Neural cell (in vitro differentiated cells): ENCODE measurements around the gene TIAM1. TPM values are rescaled to one million over a fixed set of nuclear protein-coding genes. Genes with fewer than 3 reads are reported as not detected.
A peak's percentile ranks its signal among the peaks of the same experiment; 100 is the strongest.

ENCODE experiments used
- H2AFZ ChIP-seq: fragments of 200-600, 300-800 bp; sonication (generic), shearing (Covaris generic); 2 replicates; pipeline ENCODE4 v1.6.0; 2014; ENCODE audit warnings: low read depth, mild to moderate bottlenecking, antibody characterized with exemption, low read length, moderate library complexity
- H3F3A ChIP-seq: fragments of 200-600 bp; shearing (Covaris generic); 2 replicates; pipeline ENCODE4 v1.6.1; 2016; ENCODE audit warnings: mild to moderate bottlenecking, moderate library complexity, mixed read lengths, antibody characterized with exemption, low read length; ENCODE audit not compliant: insufficient read depth, poor library complexity, severe bottlenecking
- H3K27ac ChIP-seq: fragments of 200-600, 300-800 bp; sonication (generic), shearing (Covaris generic); 2 replicates; pipeline ENCODE4 v1.5.1; 2014; ENCODE audit warnings: mild to moderate bottlenecking, low read length, moderate library complexity
- H3K27me3 ChIP-seq: fragments of 300-800, 200-600 bp; sonication (generic), shearing (Covaris generic); 2 replicates; pipeline ENCODE4 v1.6.0; 2014; ENCODE audit warnings: mild to moderate bottlenecking, low read depth, low read length, moderate library complexity; ENCODE audit not compliant: insufficient read depth
- H3K36me3 ChIP-seq: fragments of 300-800, 200-600 bp; sonication (generic), shearing (Covaris generic); 2 replicates; pipeline ENCODE4 v1.5.1; 2014; ENCODE audit warnings: mild to moderate bottlenecking, antibody characterized with exemption, low read length, moderate library complexity; ENCODE audit not compliant: insufficient read depth
- H3K4me2 ChIP-seq: fragments of 300-800, 200-600 bp; sonication (generic), shearing (Covaris generic); 2 replicates; pipeline ENCODE4 v1.6.0; 2014; ENCODE audit warnings: mild to moderate bottlenecking, low read length
- H3K4me3 ChIP-seq: fragments of 300-800, 200-600 bp; sonication (generic), shearing (Covaris generic); 2 replicates; pipeline ENCODE4 v1.5.1; 2014; ENCODE audit warnings: mild to moderate bottlenecking, low read length, moderate library complexity
- H3K79me2 ChIP-seq: fragments of 200-600 bp; shearing (Covaris generic); replicated peaks from 2 replicates; pipeline ENCODE4 v1.6.0; 2014; ENCODE audit warnings: mild to moderate bottlenecking, low read length, moderate library complexity; ENCODE audit not compliant: insufficient read depth
- H3K9ac ChIP-seq: fragments of 300-800, 200-600 bp; sonication (generic), shearing (Covaris generic); 2 replicates; pipeline ENCODE4 v1.6.1; 2016; ENCODE audit warnings: mild to moderate bottlenecking, low read length, mixed read lengths
- H3K9me2 ChIP-seq: fragments of 200-600 bp; shearing (Covaris generic); 2 replicates; pipeline ENCODE4 v1.6.1; 2016; ENCODE audit warnings: mild to moderate bottlenecking, low read length, mixed read lengths; ENCODE audit not compliant: insufficient read depth
- H3K9me3 ChIP-seq: fragments of 200-600, 300-800 bp; sonication (generic), shearing (Covaris generic); 2 replicates; pipeline ENCODE4 v1.6.1; 2016; ENCODE audit warnings: mild to moderate bottlenecking, mixed run types, low read length, moderate library complexity, mixed read lengths
- H4K20me1 ChIP-seq: fragments of 200-600 bp; shearing (Covaris generic); 2 replicates; pipeline ENCODE4 v1.6.1; 2016; ENCODE audit warnings: mild to moderate bottlenecking, mixed run types; ENCODE audit not compliant: insufficient read depth
- CTCF ChIP-seq: fragments of 450-650 bp; IDR thresholded peaks from 2 replicates; pipeline ENCODE4 v1.5.1; 2014; ENCODE audit warnings: antibody characterized with exemption, mild to moderate bottlenecking, moderate library complexity; ENCODE audit not compliant: poor library complexity, severe bottlenecking
- EP300 ChIP-seq: fragments of 450-650 bp; conservative IDR thresholded peaks from 2 replicates; pipeline ENCODE4 v1.6.1; 2014; ENCODE audit warnings: antibody characterized with exemption, mild to moderate bottlenecking, moderate library complexity; ENCODE audit not compliant: poor library complexity, severe bottlenecking
- EZH2 ChIP-seq: fragments of 200-600, 300-800 bp; shearing (Covaris generic), sonication (generic); IDR thresholded peaks from 2 replicates; pipeline ENCODE4 v1.6.1; 2014; ENCODE audit warnings: antibody characterized with exemption, low read length, borderline replicate concordance, mild to moderate bottlenecking; ENCODE audit not compliant: insufficient read depth, poor library complexity, severe bottlenecking
- MXI1 ChIP-seq: fragments of 450-650 bp; conservative IDR thresholded peaks from 2 replicates; pipeline ENCODE4 v1.6.1; 2014; ENCODE audit warnings: antibody characterized with exemption, mild to moderate bottlenecking; ENCODE audit not compliant: poor library complexity, severe bottlenecking
- POLR2AphosphoS5 ChIP-seq: IDR thresholded peaks from 2 replicates; pipeline ENCODE4 v1.6.1; 2012
- RAD21 ChIP-seq: fragments of 450-650 bp; conservative IDR thresholded peaks from 2 replicates; pipeline ENCODE4 v1.6.1; 2014; ENCODE audit warnings: antibody characterized with exemption, mild to moderate bottlenecking, moderate library complexity
- SMC3 ChIP-seq: fragments of 450-650 bp; conservative IDR thresholded peaks from 2 replicates; pipeline ENCODE4 v1.6.1; 2014; ENCODE audit warnings: antibody characterized with exemption, mild to moderate bottlenecking, moderate library complexity; ENCODE audit not compliant: poor library complexity
- TAF1 ChIP-seq: IDR thresholded peaks from 2 replicates; pipeline ENCODE4 v1.6.1; 2012; ENCODE audit warnings: low read depth
- polyA plus RNA-seq: library from polyadenylated mRNA; depleted of rRNA; stranded (reverse); fragments of >200 nt; gene quantifications from 2 replicates; pipeline ENCODE4 v1.2.3, GENCODE V29; 2014
- TF ChIP-seq, protein P1 (sequence below): IDR thresholded peaks from 2 replicates; pipeline ENCODE4 v1.6.1; 2012; ENCODE audit warnings: borderline replicate concordance

TIAM1 gene
- polyA plus RNA-seq, 1 donor from 2014 or later = 13.2 TPM

- H2AFZ ChIP-seq = no peak overlapping the region
- H3K4me2 ChIP-seq = no peak overlapping the region
- H3K9ac ChIP-seq = no peak overlapping the region
- peaks cover 4% of the 10 kb centered on the region for H3F3A ChIP-seq
- no peaks in the 10 kb centered on the region for H3K27me3 ChIP-seq
- H3K79me2 ChIP-seq = no peaks in the 10 kb centered on the region
- no peaks in the 10 kb centered on the region for H4K20me1 ChIP-seq
- H3K4me3 ChIP-seq = no peak overlapping the region
- no peaks in the 10 kb centered on the region for H3K9me3 ChIP-seq
- H3K36me3 ChIP-seq = no peaks in the 10 kb centered on the region
- no peak for TF ChIP-seq EZH2
- no peak for TF ChIP-seq MXI1
- no peak for TF ChIP-seq POLR2AphosphoS5
- no peak for TF ChIP-seq EP300
- no peak for TF ChIP-seq RAD21
- TF ChIP-seq SMC3 = no peak
- TF ChIP-seq, protein P1, sequence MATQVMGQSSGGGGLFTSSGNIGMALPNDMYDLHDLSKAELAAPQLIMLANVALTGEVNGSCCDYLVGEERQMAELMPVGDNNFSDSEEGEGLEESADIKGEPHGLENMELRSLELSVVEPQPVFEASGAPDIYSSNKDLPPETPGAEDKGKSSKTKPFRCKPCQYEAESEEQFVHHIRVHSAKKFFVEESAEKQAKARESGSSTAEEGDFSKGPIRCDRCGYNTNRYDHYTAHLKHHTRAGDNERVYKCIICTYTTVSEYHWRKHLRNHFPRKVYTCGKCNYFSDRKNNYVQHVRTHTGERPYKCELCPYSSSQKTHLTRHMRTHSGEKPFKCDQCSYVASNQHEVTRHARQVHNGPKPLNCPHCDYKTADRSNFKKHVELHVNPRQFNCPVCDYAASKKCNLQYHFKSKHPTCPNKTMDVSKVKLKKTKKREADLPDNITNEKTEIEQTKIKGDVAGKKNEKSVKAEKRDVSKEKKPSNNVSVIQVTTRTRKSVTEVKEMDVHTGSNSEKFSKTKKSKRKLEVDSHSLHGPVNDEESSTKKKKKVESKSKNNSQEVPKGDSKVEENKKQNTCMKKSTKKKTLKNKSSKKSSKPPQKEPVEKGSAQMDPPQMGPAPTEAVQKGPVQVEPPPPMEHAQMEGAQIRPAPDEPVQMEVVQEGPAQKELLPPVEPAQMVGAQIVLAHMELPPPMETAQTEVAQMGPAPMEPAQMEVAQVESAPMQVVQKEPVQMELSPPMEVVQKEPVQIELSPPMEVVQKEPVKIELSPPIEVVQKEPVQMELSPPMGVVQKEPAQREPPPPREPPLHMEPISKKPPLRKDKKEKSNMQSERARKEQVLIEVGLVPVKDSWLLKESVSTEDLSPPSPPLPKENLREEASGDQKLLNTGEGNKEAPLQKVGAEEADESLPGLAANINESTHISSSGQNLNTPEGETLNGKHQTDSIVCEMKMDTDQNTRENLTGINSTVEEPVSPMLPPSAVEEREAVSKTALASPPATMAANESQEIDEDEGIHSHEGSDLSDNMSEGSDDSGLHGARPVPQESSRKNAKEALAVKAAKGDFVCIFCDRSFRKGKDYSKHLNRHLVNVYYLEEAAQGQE = no peak
- TF ChIP-seq CTCF = no peak
- no peak for TF ChIP-seq TAF1
- no peak overlapping the region for H3K27ac ChIP-seq
- no peaks in the 10 kb centered on the region for H3K9me2 ChIP-seq
Measured at GRCh38 chr21:31156662-31157061, 187.4 kb downstream of the TIAM1 start.

DNA sequence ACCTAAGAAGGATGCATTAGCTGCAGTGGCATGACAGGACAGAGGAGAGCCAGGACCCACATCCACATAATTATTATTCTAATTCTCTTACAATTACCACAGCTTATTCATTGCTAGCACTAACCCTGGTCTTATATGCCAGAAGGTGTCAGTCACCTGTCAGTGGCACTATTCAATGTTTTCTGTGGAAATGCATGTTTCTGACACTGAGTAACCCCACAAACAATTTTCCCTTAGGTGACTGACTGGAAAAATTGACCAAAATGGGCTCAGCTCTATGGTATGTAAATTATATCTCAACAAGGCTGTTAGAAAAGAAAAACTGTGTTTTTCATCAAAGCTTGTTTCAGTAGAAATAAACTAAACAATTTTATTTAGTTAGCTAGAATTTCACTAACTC is 187.9 kb downstream of the TIAM1 start:
- H2AFZ ChIP-seq = no peak overlapping the region
- no peaks in the 10 kb centered on the region for H4K20me1 ChIP-seq
- peaks cover 2% of the 10 kb centered on the region for H3F3A ChIP-seq
- H3K9ac ChIP-seq = no peak overlapping the region
- no peaks in the 10 kb centered on the region for H3K9me3 ChIP-seq
- H3K36me3 ChIP-seq = peaks cover 2% of the 10 kb centered on the region
- H3K27ac ChIP-seq = no peak overlapping the region
- peak; percentile 82 for TF ChIP-seq POLR2AphosphoS5
- TF ChIP-seq SMC3 = no peak
- peak; percentile 96 for TF ChIP-seq EP300
- H3K9me2 ChIP-seq = no peaks in the 10 kb centered on the region
- H3K4me2 ChIP-seq = no peak overlapping the region
- H3K79me2 ChIP-seq = no peaks in the 10 kb centered on the region
- H3K27me3 ChIP-seq = no peaks in the 10 kb centered on the region
- H3K4me3 ChIP-seq = no peak overlapping the region
